Liver (tissue), 9 donors: Measurements from ENCODE around the gene RYR3. TPM values are rescaled to one million over a fixed set of nuclear protein-coding genes. Genes with fewer than 3 reads are reported as not detected.

Source experiments
- DNase-seq: peaks from one replicate; pipeline ENCODE4 v3.0.0-alpha.2; 2017; ENCODE audit warnings: low spot score
- H3K27ac ChIP-seq, 2 donors: one replicate each; pipeline ENCODE4 v1.7.0; 2013; ENCODE audit warnings: inconsistent platforms in 2 of 2, low read length in 2 of 2, control low read depth in 1 of 2, low read depth in 1 of 2, mild to moderate bottlenecking in 1 of 2
- H3K27me3 ChIP-seq, 4 donors: one replicate each; pipeline versions ENCODE4 v1.6.1 to v1.7.0; 2013; ENCODE audit warnings: low read length in 3 of 4, inconsistent platforms in 1 of 4, mild to moderate bottlenecking in 1 of 4, moderate library complexity in 1 of 4; ENCODE audit not compliant: control insufficient read depth in 4 of 4, insufficient read depth in 4 of 4
- H3K36me3 ChIP-seq, 4 donors: one replicate each; pipeline versions ENCODE4 v1.6.1 to v1.7.0; 2013; ENCODE audit warnings: low read length in 3 of 4, mild to moderate bottlenecking in 3 of 4, low read depth in 1 of 4, moderate library complexity in 1 of 4; ENCODE audit not compliant: control insufficient read depth in 4 of 4, insufficient read depth in 3 of 4
- H3K4me1 ChIP-seq, 4 donors: one replicate each; pipeline versions ENCODE4 v1.6.1 to v1.7.0; 2013; ENCODE audit warnings: low read length in 3 of 4, mild to moderate bottlenecking in 3 of 4, moderate library complexity in 1 of 4; ENCODE audit not compliant: control insufficient read depth in 4 of 4, insufficient read depth in 4 of 4
- H3K4me3 ChIP-seq, 3 donors: one replicate each; pipeline versions ENCODE4 v1.6.1 to v1.7.0; 2013; ENCODE audit warnings: low read length in 3 of 3, control low read depth in 1 of 3, low read depth in 1 of 3, mild to moderate bottlenecking in 1 of 3
- H3K9ac ChIP-seq, 2 donors: one replicate each; pipeline ENCODE4 v1.7.0; 2013; ENCODE audit warnings: low read length in 2 of 2, mild to moderate bottlenecking in 2 of 2, moderate library complexity in 2 of 2, control low read depth in 1 of 2, low read depth in 1 of 2
- H3K9me3 ChIP-seq, 4 donors: one replicate each; pipeline versions ENCODE4 v1.6.1 to v1.7.0; 2013; ENCODE audit warnings: low read length in 3 of 4; ENCODE audit not compliant: control insufficient read depth in 4 of 4
- CTCF ChIP-seq: fragments of 150-350 bp; IDR thresholded peaks from 2 replicates; pipeline ENCODE4 v1.5.1; 2017; ENCODE audit warnings: improper control_type of control experiment, low read depth, low read length; ENCODE audit not compliant: missing input control
- FOXA1 ChIP-seq: IDR thresholded peaks from 2 replicates; pipeline ENCODE4 v1.6.1; 2016; ENCODE audit warnings: antibody characterized with exemption
- GABPA ChIP-seq, 2 donors: IDR thresholded peaks in 1 of 2; conservative IDR thresholded peaks in 1 of 2; 2 replicates each; pipeline ENCODE4 v1.6.1; 2016; ENCODE audit warnings: antibody characterized with exemption in 2 of 2, mild to moderate bottlenecking in 1 of 2, moderate library complexity in 1 of 2
- HNF4A ChIP-seq, 2 donors: conservative IDR thresholded peaks; 2 replicates each; pipeline ENCODE4 v1.6.1; 2016; ENCODE audit warnings: antibody characterized with exemption in 2 of 2, mild to moderate bottlenecking in 2 of 2
- HNF4G ChIP-seq: IDR thresholded peaks from 2 replicates; pipeline ENCODE4 v1.6.1; 2016; ENCODE audit warnings: antibody characterized with exemption
- JUND ChIP-seq, 2 donors: IDR thresholded peaks; 2 replicates each; pipeline ENCODE4 v1.6.1; 2016; ENCODE audit warnings: antibody characterized with exemption in 2 of 2
- MAX ChIP-seq: IDR thresholded peaks from 2 replicates; pipeline ENCODE4 v1.6.1; 2016; ENCODE audit warnings: antibody characterized with exemption
- NR2F2 ChIP-seq: IDR thresholded peaks from 2 replicates; pipeline ENCODE4 v1.6.1; 2016; ENCODE audit warnings: antibody characterized with exemption
- RAD21 ChIP-seq, 2 donors: IDR thresholded peaks; 2 replicates each; pipeline ENCODE4 v1.6.1; 2016; ENCODE audit warnings: antibody characterized with exemption in 2 of 2, mild to moderate bottlenecking in 2 of 2
- REST ChIP-seq: IDR thresholded peaks from 2 replicates; pipeline ENCODE4 v1.6.1; 2016; ENCODE audit warnings: antibody characterized with exemption, mild to moderate bottlenecking
- RXRA ChIP-seq, 2 donors: IDR thresholded peaks; 2 replicates each; pipeline ENCODE4 v1.6.1; 2017 to 2018; ENCODE audit warnings: antibody characterized with exemption in 2 of 2, mild to moderate bottlenecking in 1 of 2
- TAF1 ChIP-seq: conservative IDR thresholded peaks from 2 replicates; pipeline ENCODE4 v1.6.1; 2016; ENCODE audit warnings: antibody characterized with exemption, mild to moderate bottlenecking
- YY1 ChIP-seq: IDR thresholded peaks from 2 replicates; pipeline ENCODE4 v1.6.1; 2016; ENCODE audit warnings: antibody characterized with exemption, mild to moderate bottlenecking
- WGBS: extraction: QIAGEN DNeasy Blood & Tissue Kit; methylation state at CpG from one replicate; pipeline ENCODE4 v1.1.7; 2013; 5-methylcytosine and 5-hydroxymethylcytosine counted together
- polyA plus RNA-seq, 2 donors: library from polyadenylated mRNA; stranded (reverse) in 1 of 2; unstranded in 1 of 2; fragments of 200-250 nt in 1 of 2; fragments of >200 nt in 1 of 2; fragmentation: Nextera tagmentation in 1 of 2; extraction: Ambion mirVana in 1 of 2; gene quantifications; one replicate each; pipeline versions ENCODE4 v1.2.1 to v1.2.3, GENCODE V29; 2013 to 2015
- total RNA-seq, 2 donors: library from RNA; depleted of rRNA; stranded (reverse); fragments of >200 nt; gene quantifications; one replicate each; pipeline ENCODE4 v1.2.3, GENCODE V29; 2014
- donor health status: healthy.
- donor health status: healthy.
- donor health status: healthy.
- donor health status: healthy.
- donor health status: healthy.

RYR3 gene
- total and polyA plus RNA-seq, 4 donors: 0.01 to 1.1 (median 0.22) TPM

- TF ChIP-seq REST: no peak
- no peak for TF ChIP-seq TAF1
Observed at GRCh38 chr15:33722005-33722672, 411.4 kb downstream of the RYR3 start (continued).

GRCh38 chr15:33722673-33723015 is 411.9 kb downstream of the RYR3 start:
- no peaks in the 10 kb centered on the region for H3K27me3 ChIP-seq
- H3K27ac ChIP-seq: no peak overlapping the region
- H3K4me3 ChIP-seq: no peak overlapping the region
- TF ChIP-seq NR2F2: no peak
- TF ChIP-seq RXRA (IDR thresholded peaks at IDR 0.05): no peak
- no peak for TF ChIP-seq YY1
- no peak for TF ChIP-seq RAD21 (IDR thresholded peaks at IDR 0.05)
- TF ChIP-seq FOXA1: no peak
- no peak for TF ChIP-seq JUND (IDR thresholded peaks at IDR 0.05)
- TF ChIP-seq GABPA (IDR thresholded peaks at IDR 0.05 in 1 of 2, conservative IDR thresholded peaks at IDR 0.05 in 1 of 2): no peak
- TF ChIP-seq MAX: no peak
- TF ChIP-seq HNF4A (conservative IDR thresholded peaks at IDR 0.05): no peak
- no peak for TF ChIP-seq HNF4G
- no peak for TF ChIP-seq CTCF
- TF ChIP-seq TAF1: no peak
- no peaks in the 10 kb centered on the region for H3K4me1 ChIP-seq
- H3K9me3 ChIP-seq: no peaks in the 10 kb centered on the region
- DNase-seq: no peak
- no peaks in the 10 kb centered on the region for H3K36me3 ChIP-seq
- WGBS: 90% methylated on average over 12 of the region's 12 CpGs
- no peak overlapping the region for H3K9ac ChIP-seq

- Histone ChIP-seq H3K4me1 (no peaks in the 10 kb centered on the region), H3K36me3 (no peaks in the 10 kb centered on the region), H3K9ac (no peak overlapping the region), H3K4me3 (no peak overlapping the region), H3K27me3 (no peaks in the 10 kb centered on the region), H3K9me3 (no peaks in the 10 kb centered on the region), H3K27ac (no peak overlapping the region)
- 70% methylated on average over 5 of the region's 5 CpGs for WGBS
- no peak for DNase-seq
- TF ChIP-seq NR2F2: no peak
- no peak for TF ChIP-seq MAX
- no peak for TF ChIP-seq RAD21 (IDR thresholded peaks at IDR 0.05)
- no peak for TF ChIP-seq RXRA (IDR thresholded peaks at IDR 0.05)
- no peak for TF ChIP-seq FOXA1
- no peak for TF ChIP-seq CTCF
- no peak for TF ChIP-seq REST
Observed at GRCh38 chr15:33724321-33725036, 413.7 kb downstream of the RYR3 start.
